HG03045 (cell line): ENCODE data around the gene MRPL12.
A peak's percentile ranks its signal among the peaks of the same experiment; 100 is the strongest.
"Not testable (repeated sequence)": the region's sequence is repeated elsewhere in the genome, so short reads cannot be mapped to it uniquely, and the experiment has no call there.

Experiments
- ATAC-seq: cut with Tn5 transposase; IDR thresholded peaks from one replicate; pipeline ENCODE4 v1.9.1; 2021; ENCODE audit warnings: mild to moderate bottlenecking, moderate library complexity; ENCODE audit not compliant: unreplicated experiment

The MRPL12 gene

GRCh38 chr17:81702934-81703746 is at the start of gene MRPL12:
Gene MRPL12 (plus strand): TSS chr17:81703367. CDS start chr17:81703502, 135 bp downstream.
- peak; percentile 79 for ATAC-seq

GRCh38 chr17:81655378-81656117 is 47.6 kb upstream of the MRPL12 start:
- ATAC-seq = no peak

GRCh38 chr17:81656118-81656743 is 46.9 kb upstream of the MRPL12 start, which contains the start of gene PDE6G:
Gene PDE6G (minus strand): TSS chr17:81656542. CDS start chr17:81653305, 3,237 bp downstream.
- no peak for ATAC-seq

GRCh38 chr17:81656835-81657234 is 46.3 kb upstream of the MRPL12 start:
- ATAC-seq = no peak

- ATAC-seq = no peak
Measured at GRCh38 chr17:81659038-81659437, 44.1 kb upstream of the MRPL12 start.

- ATAC-seq = no peak
Measured at GRCh38 chr17:81660441-81660840, 42.7 kb upstream of the MRPL12 start.

- ATAC-seq = no peak
Measured at GRCh38 chr17:81662002-81662401, 41.2 kb upstream of the MRPL12 start.

- ATAC-seq = no peak
Measured at GRCh38 chr17:81664051-81664470, 39.1 kb upstream of the MRPL12 start.

- no peak for ATAC-seq
Measured at GRCh38 chr17:81665205-81666091, 37.7 kb upstream of the MRPL12 start.

- peak; percentile 19 for ATAC-seq
Measured at GRCh38 chr17:81666092-81666341, 37.1 kb upstream of the MRPL12 start.

- peak; percentile 86 for ATAC-seq
Measured at GRCh38 chr17:81666342-81667191, 36.6 kb upstream of the MRPL12 start, which contains the start of the genes CCDC137 and OXLD1. Gene CCDC137 (plus strand): TSS chr17:81666737. CDS start chr17:81666767, 30 bp downstream. Gene OXLD1 (minus strand): TSS chr17:81666605. CDS start chr17:81666577, 28 bp downstream.

- ATAC-seq = no peak
Measured at GRCh38 chr17:81667754-81668153, 35.4 kb upstream of the MRPL12 start.

- ATAC-seq = no peak
Measured at GRCh38 chr17:81672504-81672903, 30.7 kb upstream of the MRPL12 start.

- ATAC-seq = no peak
Measured at GRCh38 chr17:81672954-81673353, 30.2 kb upstream of the MRPL12 start.

GRCh38 chr17:81673561-81674258 is 29.5 kb upstream of the MRPL12 start:
- ATAC-seq = no peak

- ATAC-seq = not testable (repeated sequence)
Measured at GRCh38 chr17:81675515-81676221, 27.5 kb upstream of the MRPL12 start.

- no peak for ATAC-seq
Measured at GRCh38 chr17:81676906-81677305, 26.3 kb upstream of the MRPL12 start.

- no peak for ATAC-seq
Measured at GRCh38 chr17:81680150-81680549, 23.0 kb upstream of the MRPL12 start.
